WTC11 (cell line): Measurements from ENCODE around the gene CPVL. TPM values are rescaled to one million over a fixed set of nuclear protein-coding genes. Genes with fewer than 3 reads are reported as not detected.

Experiments used
- AFF4 ChIP-seq: sonication (generic); formaldehyde crosslinking; IDR thresholded peaks from 2 replicates; pipeline ENCODE4 v1.8.1; 2023; ENCODE audit warnings: mild to moderate bottlenecking, missing genetic modification reagents, borderline replicate concordance
- ARID4B ChIP-seq: sonication (generic); formaldehyde crosslinking; IDR thresholded peaks from 2 replicates; pipeline ENCODE4 v1.8.0; 2023; ENCODE audit warnings: missing genetic modification reagents, mild to moderate bottlenecking, borderline replicate concordance
- E2F1 ChIP-seq: sonication (generic); formaldehyde crosslinking; IDR thresholded peaks from 2 replicates; pipeline ENCODE4 v1.8.0; 2022; ENCODE audit warnings: mild to moderate bottlenecking, missing genetic modification reagents
- FOXJ3 ChIP-seq: sonication (generic); formaldehyde crosslinking; IDR thresholded peaks from 2 replicates; pipeline ENCODE4 v1.9.0; 2021; ENCODE audit warnings: missing genetic modification reagents, mild to moderate bottlenecking, borderline replicate concordance
- FOXP1 ChIP-seq: sonication (generic); formaldehyde crosslinking; IDR thresholded peaks from 2 replicates; pipeline ENCODE4 v1.8.0; 2022; ENCODE audit warnings: missing genetic modification reagents, mild to moderate bottlenecking, moderate library complexity, borderline replicate concordance
- GABPB1 ChIP-seq: sonication (generic); formaldehyde crosslinking; IDR thresholded peaks from 2 replicates; pipeline ENCODE4 v1.8.1; 2023; ENCODE audit warnings: mild to moderate bottlenecking, missing genetic modification reagents
- JAZF1 ChIP-seq: fragments of 250-450 bp; sonication (Bioruptor Pico); IDR thresholded peaks from 2 replicates; pipeline ENCODE4 v1.9.0; 2021; ENCODE audit warnings: moderate library complexity, mild to moderate bottlenecking, inconsistent platforms
- MLX ChIP-seq: sonication (generic); formaldehyde crosslinking; IDR thresholded peaks from 2 replicates; pipeline ENCODE4 v1.8.1; 2023; ENCODE audit warnings: mild to moderate bottlenecking, missing genetic modification reagents, moderate library complexity
- NR1H2 ChIP-seq: sonication (generic); formaldehyde crosslinking; IDR thresholded peaks from 2 replicates; pipeline ENCODE4 v1.9.0; 2021; ENCODE audit warnings: mild to moderate bottlenecking, moderate library complexity, missing genetic modification reagents
- PRRX2 ChIP-seq: fragments of 250-450 bp; sonication (Bioruptor Pico); IDR thresholded peaks from 2 replicates; pipeline ENCODE4 v1.8.0; 2021; ENCODE audit warnings: mild to moderate bottlenecking
- SMAD4 ChIP-seq: sonication (generic); formaldehyde crosslinking; IDR thresholded peaks from 2 replicates; pipeline ENCODE4 v1.8.0; 2022; ENCODE audit warnings: mild to moderate bottlenecking, missing genetic modification reagents
- TP53 ChIP-seq: sonication (generic); formaldehyde crosslinking; IDR thresholded peaks from 2 replicates; pipeline ENCODE4 v1.8.1; 2023; ENCODE audit warnings: mild to moderate bottlenecking, missing genetic modification reagents
- ZNF532 ChIP-seq: fragments of 250-450 bp; sonication (Bioruptor Pico); IDR thresholded peaks from 2 replicates; pipeline ENCODE4 v1.9.0; 2021; ENCODE audit warnings: mild to moderate bottlenecking, borderline replicate concordance
- total RNA-seq: library from RNA; stranded (reverse); gene quantifications from 3 replicates; pipeline ENCODE4 v1.2.3, GENCODE V29; 2021

Gene CPVL
- total RNA-seq, 1 experiment from 2014 or later: 34.2 TPM

- TF ChIP-seq ZNF532 (CRISPR knock-in tag) (no peak), PRRX2 (CRISPR knock-in tag) (no peak), AFF4 (CRISPR knock-in tag) (no peak), SMAD4 (no peak), MLX (CRISPR knock-in tag) (no peak), ARID4B (CRISPR knock-in tag) (no peak), NR1H2 (no peak), FOXJ3 (CRISPR knock-in tag) (no peak), JAZF1 (CRISPR knock-in tag) (no peak), FOXP1 (CRISPR knock-in tag) (no peak), TP53 (CRISPR knock-in tag) (no peak), E2F1 (no peak), GABPB1 (no peak)
These were observed 149.5 kb downstream of the CPVL start (continued) for GRCh38 chr7:28996836-28997235.
